ENCODE results near the gene FAM200A.

- TF ChIP-seq, protein P1, sequence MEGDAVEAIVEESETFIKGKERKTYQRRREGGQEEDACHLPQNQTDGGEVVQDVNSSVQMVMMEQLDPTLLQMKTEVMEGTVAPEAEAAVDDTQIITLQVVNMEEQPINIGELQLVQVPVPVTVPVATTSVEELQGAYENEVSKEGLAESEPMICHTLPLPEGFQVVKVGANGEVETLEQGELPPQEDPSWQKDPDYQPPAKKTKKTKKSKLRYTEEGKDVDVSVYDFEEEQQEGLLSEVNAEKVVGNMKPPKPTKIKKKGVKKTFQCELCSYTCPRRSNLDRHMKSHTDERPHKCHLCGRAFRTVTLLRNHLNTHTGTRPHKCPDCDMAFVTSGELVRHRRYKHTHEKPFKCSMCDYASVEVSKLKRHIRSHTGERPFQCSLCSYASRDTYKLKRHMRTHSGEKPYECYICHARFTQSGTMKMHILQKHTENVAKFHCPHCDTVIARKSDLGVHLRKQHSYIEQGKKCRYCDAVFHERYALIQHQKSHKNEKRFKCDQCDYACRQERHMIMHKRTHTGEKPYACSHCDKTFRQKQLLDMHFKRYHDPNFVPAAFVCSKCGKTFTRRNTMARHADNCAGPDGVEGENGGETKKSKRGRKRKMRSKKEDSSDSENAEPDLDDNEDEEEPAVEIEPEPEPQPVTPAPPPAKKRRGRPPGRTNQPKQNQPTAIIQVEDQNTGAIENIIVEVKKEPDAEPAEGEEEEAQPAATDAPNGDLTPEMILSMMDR (IDR thresholded peaks at IDR 0.05 in 4 of 5, conservative IDR thresholded peaks at IDR 0.05 in 1 of 5): no peak
- TF ChIP-seq POLR2A (IDR thresholded peaks at IDR 0.05): no peak
These were observed 7.4 kb upstream of the FAM200A start for GRCh38 chr7:99559175-99559915.
